HG02852 (cell line): Measurements from ENCODE around the gene RPS6KB2.

Source experiments
- ATAC-seq: cut with Tn5 transposase; IDR thresholded peaks from one replicate; pipeline ENCODE4 v1.9.1; 2021; ENCODE audit warnings: mild to moderate bottlenecking, moderate library complexity; ENCODE audit not compliant: unreplicated experiment

The RPS6KB2 gene

GRCh38 chr11:67428052-67429001 lies at the start of gene RPS6KB2:
Gene RPS6KB2 (plus strand): TSS chr11:67428494. CDS start chr11:67428546, 52 bp downstream.
- peak; percentile 83 for ATAC-seq

DNA sequence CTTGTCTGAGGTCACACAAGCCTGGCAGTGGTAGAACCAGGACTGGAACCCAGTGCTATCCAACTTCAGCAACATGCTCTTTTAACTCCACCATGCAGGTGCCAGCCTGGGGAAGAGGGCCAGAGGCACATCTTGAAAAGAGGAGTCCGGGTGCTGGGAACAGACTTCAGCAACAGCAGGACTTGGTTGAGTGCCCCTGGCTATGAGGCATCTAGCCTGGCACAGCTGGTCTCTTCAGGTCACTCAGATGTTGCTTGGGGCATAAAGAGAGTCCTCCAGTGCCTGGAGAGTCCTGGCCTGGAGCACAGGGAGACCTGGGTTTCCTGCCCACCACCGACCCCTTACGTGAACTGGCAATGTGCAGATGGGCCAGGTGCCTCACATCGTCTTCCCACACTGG lies 49.8 kb upstream of the RPS6KB2 start:
- ATAC-seq, result no peak

- ATAC-seq, result no peak
Measured at GRCh38 chr11:67379061-67380058, 48.9 kb upstream of the RPS6KB2 start.

GRCh38 chr11:67381244-67381972 lies 46.9 kb upstream of the RPS6KB2 start:
- no peak for ATAC-seq

DNA sequence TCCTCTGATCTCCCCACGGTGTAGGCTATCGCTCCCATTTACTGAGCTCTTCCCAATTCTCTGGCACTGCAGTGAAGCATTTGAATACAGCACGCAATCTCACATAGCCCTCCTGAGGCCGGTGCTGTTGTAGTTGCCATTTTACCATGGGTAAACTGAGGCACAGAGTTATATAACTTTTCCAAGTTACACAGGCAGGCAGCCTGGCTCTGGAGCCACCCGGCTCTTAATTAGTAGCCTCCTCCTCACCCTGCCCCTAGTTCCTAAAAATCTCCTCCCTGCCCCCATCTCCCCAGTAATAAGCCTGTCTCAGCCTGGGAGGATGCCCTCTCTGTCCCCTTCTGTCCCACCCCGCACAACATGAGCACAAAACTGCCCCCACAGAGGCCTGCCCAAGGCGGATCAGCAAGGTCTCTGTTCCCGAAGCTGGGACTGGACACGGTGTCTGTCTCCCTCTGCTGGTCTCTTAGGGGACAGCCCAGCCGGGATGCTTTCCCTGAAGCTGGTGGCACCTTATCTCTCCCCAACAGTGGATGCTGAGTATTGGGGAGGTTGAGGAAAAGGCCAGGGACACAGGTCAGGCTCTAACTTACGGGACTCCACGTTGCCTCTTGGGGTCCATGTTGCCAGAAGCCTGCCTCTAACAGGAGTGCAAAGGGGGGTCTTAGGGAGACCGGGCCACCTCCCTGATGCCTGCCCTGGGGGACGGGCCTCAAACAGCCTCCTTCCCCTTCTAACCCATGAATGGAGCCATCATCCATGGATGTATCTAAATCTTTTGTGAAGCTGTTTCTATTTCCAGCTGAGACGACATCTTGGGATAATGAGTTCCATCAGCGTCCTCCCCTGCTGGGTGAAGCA lies 45.8 kb upstream of the RPS6KB2 start:
- no peak for ATAC-seq

- ATAC-seq, result no peak
Measured at GRCh38 chr11:67384851-67385366, 43.4 kb upstream of the RPS6KB2 start.

DNA sequence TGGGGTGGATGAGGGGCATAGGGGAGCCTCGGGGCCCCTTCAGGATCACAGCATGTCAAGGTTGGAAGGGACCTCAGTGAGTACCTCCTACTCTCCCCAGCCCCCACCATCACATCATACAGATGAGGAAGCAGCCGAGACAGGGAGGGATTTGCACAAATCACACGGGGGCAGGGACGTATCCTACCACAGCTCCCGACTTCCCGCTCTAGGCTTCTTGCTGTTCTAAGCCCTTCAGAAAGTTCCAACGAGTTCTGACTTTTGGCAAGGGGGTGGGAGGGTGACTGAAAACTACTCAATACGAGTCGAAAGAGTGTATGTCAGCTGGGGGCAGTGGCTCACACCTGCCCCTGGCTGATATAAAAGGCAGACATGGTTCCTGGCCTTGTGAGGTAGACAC lies 41.2 kb upstream of the RPS6KB2 start:
- ATAC-seq, result no peak

GRCh38 chr11:67387518-67387917 lies 40.8 kb upstream of the RPS6KB2 start:
- ATAC-seq, result no peak

DNA sequence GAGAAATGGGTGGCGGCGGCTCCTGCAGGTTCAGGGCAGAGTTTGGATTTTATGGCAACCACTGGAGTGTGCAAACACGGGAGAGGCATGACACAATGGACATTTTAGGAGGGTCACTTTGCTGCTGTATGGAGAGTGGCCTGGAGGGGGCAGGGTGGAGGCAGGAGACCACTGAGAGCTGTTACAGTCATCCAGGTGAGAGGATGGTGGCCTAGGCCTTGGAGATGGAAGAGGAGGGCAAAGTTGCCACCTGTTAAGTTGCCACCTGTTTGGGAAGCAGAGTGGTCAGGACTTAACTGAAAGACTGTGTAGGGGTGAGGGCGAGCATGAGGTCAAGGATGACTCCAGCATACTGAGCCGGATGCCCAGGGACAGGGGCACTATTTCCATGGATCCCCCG lies 38.8 kb upstream of the RPS6KB2 start:
- no peak for ATAC-seq

DNA sequence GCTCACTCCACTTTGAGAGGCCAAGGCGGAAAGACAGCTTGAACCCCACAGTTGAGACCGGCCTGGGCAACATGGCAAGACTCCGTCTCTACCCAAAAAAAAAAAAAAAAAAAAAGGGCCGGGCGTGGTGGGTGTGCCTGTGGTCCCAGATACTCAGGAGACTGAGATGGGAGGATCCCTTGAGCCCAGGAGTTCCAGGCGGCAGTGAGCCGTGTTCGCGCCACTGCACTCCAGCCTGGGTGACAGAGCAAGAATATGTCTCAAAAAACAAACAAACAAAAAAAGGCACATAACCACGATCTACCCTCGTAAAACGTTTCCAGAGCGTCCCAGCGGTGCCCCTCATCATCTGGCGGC lies 37.4 kb upstream of the RPS6KB2 start:
- ATAC-seq, result no peak

- peak; percentile 57 for ATAC-seq
Measured at GRCh38 chr11:67391304-67392182, 36.8 kb upstream of the RPS6KB2 start, which contains the start of gene RAD9A. Gene RAD9A (plus strand): TSS chr11:67391986. CDS start chr11:67392045, 59 bp downstream.

DNA sequence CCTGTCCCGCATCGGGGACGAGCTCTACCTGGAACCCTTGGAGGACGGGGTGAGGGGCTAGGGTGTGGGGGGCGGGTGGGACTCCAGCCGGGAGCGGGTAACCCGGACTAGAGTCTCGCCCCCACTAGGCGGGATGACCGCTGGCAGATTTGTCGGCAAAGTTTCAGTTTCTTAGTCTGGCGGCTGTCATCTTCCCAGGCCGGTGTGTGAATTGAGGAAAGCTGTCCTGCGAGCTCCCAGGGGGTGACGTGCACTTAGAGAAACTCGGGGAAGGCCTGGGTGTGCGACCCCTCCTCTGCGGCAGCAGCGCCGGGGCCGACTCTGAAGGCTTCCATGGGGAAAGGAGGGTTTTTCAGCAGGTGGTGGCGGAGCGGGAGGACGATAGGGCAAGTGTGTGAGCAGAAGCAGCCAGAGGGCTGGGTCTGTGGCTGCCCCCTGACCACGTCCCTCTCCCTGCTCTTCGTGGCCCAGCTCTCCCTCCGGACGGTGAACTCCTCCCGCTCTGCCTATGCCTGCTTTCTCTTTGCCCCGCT lies 36.0 kb upstream of the RPS6KB2 start:
- no peak for ATAC-seq

- ATAC-seq, result no peak
Measured at GRCh38 chr11:67393437-67393836, 34.9 kb upstream of the RPS6KB2 start.

DNA sequence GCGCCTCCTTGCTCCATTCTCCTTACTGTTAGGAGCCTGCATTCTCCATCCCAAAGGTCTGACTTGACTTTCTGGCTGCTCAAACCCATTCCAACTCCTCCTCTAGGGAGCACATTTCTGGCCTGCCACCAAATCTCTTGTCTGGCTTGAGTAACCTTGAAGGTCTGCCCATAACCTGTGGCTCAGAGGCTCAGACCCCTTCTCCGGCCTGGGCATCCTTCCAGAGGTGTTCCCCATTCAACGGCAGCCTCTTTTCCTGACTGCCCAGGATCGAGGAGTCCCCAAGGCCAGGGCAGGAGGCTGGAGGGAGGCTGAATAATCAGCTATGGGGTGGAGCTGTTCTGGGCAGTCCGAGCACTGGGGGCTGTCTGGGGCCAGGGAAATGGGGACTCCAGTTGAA lies 34.3 kb upstream of the RPS6KB2 start:
- no peak for ATAC-seq

DNA sequence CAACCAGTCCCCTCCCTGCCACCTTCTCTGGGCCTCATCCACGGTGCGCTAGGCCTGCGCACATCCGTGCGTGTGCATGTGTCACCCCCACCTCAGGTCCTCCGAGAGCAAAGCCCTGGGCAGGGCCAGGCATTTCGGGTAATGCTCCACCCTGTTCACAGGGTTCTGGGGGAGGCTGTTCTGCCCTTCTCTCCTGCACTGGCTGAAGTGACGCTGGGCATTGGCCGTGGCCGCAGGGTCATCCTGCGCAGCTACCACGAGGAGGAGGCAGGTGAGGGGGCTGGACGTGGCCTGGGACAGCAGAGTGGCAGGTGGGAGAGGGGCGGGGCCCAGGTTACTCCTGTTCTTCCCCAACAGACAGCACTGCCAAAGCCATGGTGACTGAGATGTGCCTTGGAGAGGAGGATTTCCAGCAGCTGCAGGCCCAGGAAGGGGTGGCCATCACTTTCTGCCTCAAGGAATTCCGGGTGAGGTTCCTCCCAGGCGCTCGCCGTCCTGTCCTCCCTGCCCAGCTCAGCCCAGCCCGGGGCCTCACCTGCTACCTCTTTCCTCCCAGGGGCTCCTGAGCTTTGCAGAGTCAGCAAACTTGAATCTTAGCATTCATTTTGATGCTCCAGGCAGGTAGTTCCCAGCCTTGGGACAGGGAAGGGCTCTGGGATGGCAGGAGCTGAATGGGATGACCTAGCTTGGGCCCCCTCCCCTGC lies 32.6 kb upstream of the RPS6KB2 start:
- no peak for ATAC-seq

DNA sequence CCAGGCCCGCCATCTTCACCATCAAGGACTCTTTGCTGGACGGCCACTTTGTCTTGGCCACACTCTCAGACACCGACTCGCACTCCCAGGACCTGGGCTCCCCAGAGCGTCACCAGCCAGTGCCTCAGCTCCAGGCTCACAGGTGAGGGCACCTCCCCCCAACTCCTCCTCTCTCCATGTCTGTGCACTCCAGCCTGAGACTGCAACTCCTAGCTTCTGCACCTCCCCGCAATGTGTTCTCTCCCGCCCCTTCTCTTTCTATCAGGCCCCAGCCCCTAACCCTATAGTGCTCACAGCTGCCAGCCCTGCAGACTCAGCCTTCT lies 32.1 kb upstream of the RPS6KB2 start:
- no peak for ATAC-seq

DNA sequence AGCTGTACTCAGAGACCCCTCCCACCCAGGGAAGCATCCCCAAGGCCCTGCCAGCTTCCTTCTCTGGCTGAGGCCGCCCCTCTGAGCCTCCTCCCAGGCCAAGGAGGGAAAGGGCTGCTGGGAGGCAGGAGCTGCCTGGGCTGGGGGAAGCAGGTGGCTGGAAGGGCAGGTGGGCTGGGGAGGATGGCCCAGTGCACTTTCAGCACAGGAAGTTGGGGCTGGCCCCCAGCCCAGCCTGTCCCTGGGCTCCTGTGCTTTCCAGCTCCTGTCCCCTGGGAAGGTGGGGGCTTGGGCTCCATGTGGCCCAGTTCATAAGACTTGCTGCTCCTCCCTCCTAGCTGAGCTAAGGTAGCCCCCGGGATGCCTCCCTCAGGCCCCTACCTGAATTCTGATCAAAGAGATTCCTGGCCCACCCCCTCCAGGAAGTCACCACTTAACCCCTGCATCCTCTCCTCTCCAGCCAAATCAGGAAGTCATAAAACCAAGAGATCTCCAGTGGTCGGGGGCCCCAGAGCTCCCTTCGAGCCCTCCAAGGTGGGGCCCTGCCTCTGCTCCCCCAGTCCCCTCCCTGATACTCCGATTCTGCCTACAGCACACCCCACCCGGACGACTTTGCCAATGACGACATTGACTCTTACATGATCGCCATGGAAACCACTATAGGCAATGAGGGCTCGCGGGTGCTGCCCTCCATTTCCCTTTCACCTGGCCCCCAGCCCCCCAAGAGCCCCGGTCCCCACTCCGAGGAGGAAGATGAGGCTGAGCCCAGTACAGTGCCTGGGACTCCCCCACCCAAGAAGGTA lies 31.5 kb upstream of the RPS6KB2 start:
- no peak for ATAC-seq
